Measurements from ENCODE around the gene EIF4G3. TPM values are rescaled to one million over a fixed set of nuclear protein-coding genes. Genes with fewer than 3 reads are reported as not detected.

Gene EIF4G3
- total and polyA plus RNA-seq, 2 of the 8 experiments (the other 6 are each of a cell fraction or from before 2014, with no cell fraction given): 47.5 to 66.6 TPM

DNA sequence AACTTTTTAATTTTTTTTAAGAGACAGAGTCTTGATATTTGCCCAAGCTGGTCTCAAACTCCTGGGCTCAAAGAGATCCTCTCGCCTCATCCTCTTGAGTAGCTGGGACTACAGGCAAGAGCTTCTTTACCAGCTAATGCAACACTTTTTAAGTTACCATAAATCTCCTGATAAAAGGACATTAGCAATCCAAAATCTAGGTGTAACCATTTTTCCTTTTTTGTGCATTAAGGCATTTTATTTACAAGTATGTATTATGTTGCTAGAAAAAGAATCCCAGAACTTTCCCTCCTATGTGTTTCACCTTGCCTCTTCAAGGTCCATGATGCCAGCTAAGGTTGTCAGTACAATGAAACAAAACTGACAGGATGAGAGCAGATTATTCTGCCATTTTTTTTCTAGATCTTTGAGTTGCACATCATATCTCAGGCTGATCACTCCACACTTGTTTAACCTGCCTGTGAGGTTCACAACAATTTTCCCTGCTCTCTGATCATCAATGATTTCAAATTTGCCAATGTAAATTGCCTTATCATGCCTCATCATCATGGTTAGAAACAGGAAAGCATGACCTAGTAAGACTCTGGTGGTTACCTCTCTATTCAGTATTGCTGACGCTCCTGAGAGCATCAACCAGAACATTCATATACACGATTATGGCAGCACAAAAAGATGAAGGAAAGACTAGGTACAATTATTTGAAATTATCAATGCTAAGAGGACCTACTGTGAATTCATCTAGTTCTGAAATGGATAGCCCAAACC is 173.2 kb downstream of the EIF4G3 start:
- Histone ChIP-seq H3K79me2 (ENCODE audit: control insufficient read depth in 1 of 2, insufficient read depth in 2 of 2, low read length in 2 of 2) (peaks cover 0 to 22% of the 10 kb centered on the region in 2 experiments; a peak in 2 of 4 replicates), H2BK120ac (replicated peaks; ENCODE audit: low read depth, low read length) (no peak overlapping the region), H3K23ac (ENCODE audit: insufficient read length) (no peak overlapping the region), H3K27ac (ENCODE audit: low read depth, low read length) (no peak overlapping the region), H2BK20ac (ENCODE audit: low read length) (no peak overlapping the region), H3K23me2 (ENCODE audit: low read depth, low read length) (no peaks in the 10 kb centered on the region), H3K4me3 (ENCODE audit: extremely low read depth in 1 of 4, insufficient read depth in 2 of 4, low read depth in 3 of 4, low read length in 4 of 4) (no peak overlapping the region), H2BK15ac (ENCODE audit: low read length) (no peak overlapping the region), H2AFZ (ENCODE audit: low read length) (no peak overlapping the region), H3K4ac (replicated peaks; ENCODE audit: insufficient read length, low read depth, low read length) (no peak overlapping the region), H4K5ac (ENCODE audit: insufficient read length, low read depth, low read length) (no peak overlapping the region), H3K4me1 (replicated peaks in 1 of 4; ENCODE audit: control insufficient read depth in 3 of 4, insufficient read depth in 4 of 4, low read length in 3 of 4) (no peaks in the 10 kb centered on the region; a peak in 1 of 7 replicates), H3K9me3 (ENCODE audit: insufficient read depth in 2 of 2, low read depth in 1 of 2, low read length in 1 of 2) (no peaks in the 10 kb centered on the region), H3K18ac (ENCODE audit: extremely low read depth, low read length) (no peak overlapping the region), H3K14ac (ENCODE audit: insufficient read length) (no peak overlapping the region), H4K8ac (ENCODE audit: extremely low read depth, insufficient read depth, low read length) (no peak overlapping the region), H3K56ac (replicated peaks; ENCODE audit: insufficient read length, low read depth, low read length) (no peak overlapping the region), H4K91ac (replicated peaks; ENCODE audit: insufficient read length, low read length) (no peak overlapping the region), H2BK5ac (ENCODE audit: low read depth, low read length) (no peak overlapping the region), H4K20me1 (replicated peaks in 1 of 2; ENCODE audit: control insufficient read depth in 1 of 2, insufficient read depth in 2 of 2, low read length in 2 of 2) (peaks cover 0 to 2% of the 10 kb centered on the region in 2 experiments), H3K4me2 (ENCODE audit: insufficient read depth in 1 of 2, low read depth in 2 of 2, low read length in 2 of 2) (no peak overlapping the region), H2BK12ac (ENCODE audit: low read depth, low read length) (no peak overlapping the region), H2AK5ac (ENCODE audit: low read depth, low read length) (no peak overlapping the region), H3K27me3 (replicated peaks in 1 of 4; ENCODE audit: control insufficient read depth in 3 of 4, extremely low read depth in 1 of 4, insufficient read depth in 3 of 4, low read length in 3 of 4) (no peaks in the 10 kb centered on the region), H3K9ac (replicated peaks in 1 of 4; ENCODE audit: extremely low read depth in 1 of 4, low read depth in 3 of 4, low read length in 3 of 4) (no peak overlapping the region), H3K36me3 (ENCODE audit: control insufficient read depth in 2 of 4, insufficient read depth in 4 of 4, low read length in 3 of 4) (no peaks in the 10 kb centered on the region), H3K79me1 (ENCODE audit: low read depth, low read length) (no peaks in the 10 kb centered on the region)
- POLR2A ChIA-PET (ENCODE audit: partially characterized antibody): interaction anchor here (0.5 to 1.2 kb wide), 2 partner anchors 10 to 253 kb away, joined by 3 read pairs; no protein-coding TSS in a partner anchor
- WGBS, 2 experiments (ENCODE audit: extremely low coverage in 1 of 2, insufficient coverage in 1 of 2, insufficient read length in 1 of 2, insufficient replicate concordance in 2 of 2, low coverage in 1 of 2, low lambda C conversion rate in 2 of 2, missing lambda C conversion rate in 1 of 2): 90% methylated on average over 3 of the region's 3 CpGs; no CpG with 5 or more reads in 1 of the 2 experiments
- no peak for DNase-seq (ENCODE audit: low read depth in 1 of 2, low spot score in 2 of 2)
- no peak for FAIRE-seq
- CTCF ChIA-PET (ENCODE audit: partially characterized antibody): interaction anchor here (0.5 to 0.7 kb wide), 2 partner anchors 23 to 654 kb away, joined by 3 read pairs; no protein-coding TSS in a partner anchor
- TF ChIP-seq POLR2AphosphoS5 (IDR thresholded peaks at IDR 0.05; ENCODE audit: low read depth, low read length) (no peak), CHD2 (IDR thresholded peaks at IDR 0.05; ENCODE audit: low read length) (no peak)
